ENCODE results near the gene CNTNAP5.

CNTNAP5 gene

DNA sequence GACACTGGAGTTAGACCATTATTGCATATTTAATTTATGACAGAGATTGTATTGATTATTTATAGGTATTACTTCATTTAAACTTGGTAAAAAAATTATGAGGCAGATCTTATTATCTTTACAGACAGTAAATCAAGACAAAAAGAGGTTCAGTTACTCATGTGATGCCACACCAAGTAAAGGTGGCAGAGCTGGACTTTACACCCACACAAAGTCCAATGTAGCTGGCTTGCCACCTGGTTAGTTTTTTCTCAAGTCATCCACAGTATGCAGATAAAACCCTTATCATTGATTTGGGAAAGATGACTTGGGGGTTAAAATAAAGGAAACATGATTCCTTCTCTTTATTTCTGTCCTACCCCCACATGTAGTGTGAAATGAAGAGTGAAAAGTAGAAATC is 137.2 kb downstream of the CNTNAP5 start:
- TF ChIP-seq, protein P1, sequence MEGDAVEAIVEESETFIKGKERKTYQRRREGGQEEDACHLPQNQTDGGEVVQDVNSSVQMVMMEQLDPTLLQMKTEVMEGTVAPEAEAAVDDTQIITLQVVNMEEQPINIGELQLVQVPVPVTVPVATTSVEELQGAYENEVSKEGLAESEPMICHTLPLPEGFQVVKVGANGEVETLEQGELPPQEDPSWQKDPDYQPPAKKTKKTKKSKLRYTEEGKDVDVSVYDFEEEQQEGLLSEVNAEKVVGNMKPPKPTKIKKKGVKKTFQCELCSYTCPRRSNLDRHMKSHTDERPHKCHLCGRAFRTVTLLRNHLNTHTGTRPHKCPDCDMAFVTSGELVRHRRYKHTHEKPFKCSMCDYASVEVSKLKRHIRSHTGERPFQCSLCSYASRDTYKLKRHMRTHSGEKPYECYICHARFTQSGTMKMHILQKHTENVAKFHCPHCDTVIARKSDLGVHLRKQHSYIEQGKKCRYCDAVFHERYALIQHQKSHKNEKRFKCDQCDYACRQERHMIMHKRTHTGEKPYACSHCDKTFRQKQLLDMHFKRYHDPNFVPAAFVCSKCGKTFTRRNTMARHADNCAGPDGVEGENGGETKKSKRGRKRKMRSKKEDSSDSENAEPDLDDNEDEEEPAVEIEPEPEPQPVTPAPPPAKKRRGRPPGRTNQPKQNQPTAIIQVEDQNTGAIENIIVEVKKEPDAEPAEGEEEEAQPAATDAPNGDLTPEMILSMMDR (conservative IDR thresholded peaks at IDR 0.05; ENCODE audit: low read length), result no peak
- no peak overlapping the region for H3K4me3 ChIP-seq (ENCODE audit: low read length)
- no peak for DNase-seq (ENCODE audit: low read depth)

- TF ChIP-seq, protein P1 (conservative IDR thresholded peaks at IDR 0.05; ENCODE audit: low read length), result no peak
- DNase-seq (ENCODE audit: low read depth), result no peak
- H3K4me3 ChIP-seq (ENCODE audit: low read length), result no peak overlapping the region
Observed at GRCh38 chr2:124163840-124164239, 138.8 kb downstream of the CNTNAP5 start.

DNA sequence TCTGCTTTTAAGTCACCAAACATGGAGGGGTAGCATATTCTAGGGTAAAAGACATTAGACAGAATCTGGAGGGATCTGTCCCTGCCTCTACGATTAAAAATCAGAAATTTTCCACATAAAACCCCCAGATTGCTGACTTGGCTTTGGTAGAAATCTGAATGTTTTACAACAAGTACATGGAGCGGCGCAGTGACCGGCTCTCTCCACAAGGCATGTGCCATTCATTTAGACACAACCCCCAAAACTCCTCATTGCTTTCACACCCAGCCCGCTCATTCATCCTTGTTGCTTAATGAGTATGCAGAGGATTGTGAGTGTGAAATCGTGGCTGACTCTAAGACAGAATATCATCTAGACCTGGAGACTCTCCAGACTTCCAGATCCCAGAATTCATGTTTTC is 140.6 kb downstream of the CNTNAP5 start:
- TF ChIP-seq, protein P1 (conservative IDR thresholded peaks at IDR 0.05; ENCODE audit: low read length), result no peak
- DNase-seq (ENCODE audit: low read depth), result no peak
- no peak overlapping the region for H3K4me3 ChIP-seq (ENCODE audit: low read length)

DNA sequence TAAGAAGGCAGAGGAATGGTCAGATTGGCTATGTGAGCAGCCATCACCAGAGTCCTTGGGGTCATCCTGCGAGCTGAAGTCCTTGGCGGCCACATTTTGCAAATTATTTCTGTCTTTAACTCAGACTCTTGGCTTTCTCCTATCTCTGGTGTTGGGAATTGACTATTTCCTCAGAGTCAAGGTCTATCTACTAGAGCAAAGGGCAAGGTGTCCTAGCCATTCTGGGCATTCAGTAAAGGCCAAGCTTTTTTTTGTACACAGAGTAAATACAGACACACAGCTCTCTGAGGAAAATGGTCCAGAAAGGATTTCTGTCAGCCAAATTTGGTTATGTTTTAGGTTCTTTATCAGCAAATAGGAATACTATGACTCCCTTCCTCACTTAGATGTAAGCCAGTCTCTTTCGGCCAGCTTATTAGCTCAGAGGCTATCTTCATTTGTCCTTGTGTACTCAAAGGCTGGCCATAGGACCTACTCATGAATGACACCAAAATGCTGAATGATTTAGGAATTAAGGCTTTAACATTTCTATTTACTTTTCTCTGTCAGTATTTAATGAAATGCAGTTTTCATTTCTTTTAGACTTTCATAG is 146.5 kb downstream of the CNTNAP5 start:
- H3K4me3 ChIP-seq (ENCODE audit: low read length), result no peak overlapping the region
- TF ChIP-seq, protein P1 (conservative IDR thresholded peaks at IDR 0.05; ENCODE audit: low read length), result no peak
- no peak for DNase-seq (ENCODE audit: low read depth)

GRCh38 chr2:124178719-124179118 is 153.6 kb downstream of the CNTNAP5 start:
- TF ChIP-seq, protein P1 (conservative IDR thresholded peaks at IDR 0.05; ENCODE audit: low read length), result no peak
- DNase-seq (ENCODE audit: low read depth), result no peak
- no peak overlapping the region for H3K4me3 ChIP-seq (ENCODE audit: low read length)

GRCh38 chr2:124180635-124181034 is 155.5 kb downstream of the CNTNAP5 start:
- no peak overlapping the region for H3K4me3 ChIP-seq (ENCODE audit: low read length)
- TF ChIP-seq, protein P1 (conservative IDR thresholded peaks at IDR 0.05; ENCODE audit: low read length), result no peak
- no peak for DNase-seq (ENCODE audit: low read depth)

DNA sequence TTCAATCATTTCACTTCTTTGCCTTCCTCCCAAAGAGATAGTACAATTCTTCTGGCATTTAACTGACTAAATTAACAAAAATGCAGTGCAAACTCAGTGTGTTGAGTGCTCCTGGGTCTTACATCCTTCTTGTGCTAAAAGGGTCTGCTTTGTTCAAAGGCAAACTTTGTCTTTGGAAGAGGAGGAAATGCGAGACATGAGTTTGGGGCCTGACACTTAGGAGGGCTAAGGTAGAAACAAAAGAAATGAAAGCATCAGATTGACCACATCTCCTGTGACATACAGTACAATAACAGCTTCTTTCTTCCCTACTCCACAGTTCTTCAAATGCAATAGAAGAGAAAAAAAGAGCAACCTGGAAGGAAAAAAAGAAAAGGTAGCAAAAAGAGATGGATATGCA is 161.7 kb downstream of the CNTNAP5 start:
- TF ChIP-seq, protein P1 (conservative IDR thresholded peaks at IDR 0.05; ENCODE audit: low read length), result no peak
- no peak for DNase-seq (ENCODE audit: low read depth)
- no peak overlapping the region for H3K4me3 ChIP-seq (ENCODE audit: low read length)

Data from AG10803 (cell line).